Stimulated activated CD4-positive, alpha-beta T cell treated with anti-CD3 and anti-CD28 coated beads, Interleukin-15, amount 100 ng/mL, for 48 hours (primary cell): ENCODE data around the gene CD3E.

Experiments used
- DNase-seq, 2 donors: peaks; one replicate each; pipeline ENCODE4 v3.0.0-alpha.2; 2020; ENCODE audit warnings: low read depth in 2 of 2

The CD3E gene

DNA sequence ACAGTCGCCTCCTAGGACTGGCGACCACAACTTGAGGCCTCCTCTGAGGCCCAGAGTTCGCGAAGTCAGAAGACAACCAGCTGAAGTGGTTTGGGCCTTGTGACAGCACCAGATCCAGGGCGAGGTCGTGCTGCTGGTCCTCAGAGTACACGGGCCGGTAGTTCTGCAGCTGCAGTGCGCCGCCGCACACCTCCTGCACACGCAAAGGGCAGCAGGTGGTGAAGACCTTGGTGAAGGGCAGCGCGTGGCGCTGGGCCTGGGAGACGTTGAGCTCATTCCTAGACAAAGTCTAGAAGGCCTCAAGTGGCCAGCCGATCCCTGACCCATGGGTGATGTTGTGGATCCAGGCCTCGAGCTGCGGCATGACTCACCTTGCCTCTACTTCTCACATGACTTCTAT lies 18.2 kb downstream of the CD3E start:
- no peak for DNase-seq

DNA sequence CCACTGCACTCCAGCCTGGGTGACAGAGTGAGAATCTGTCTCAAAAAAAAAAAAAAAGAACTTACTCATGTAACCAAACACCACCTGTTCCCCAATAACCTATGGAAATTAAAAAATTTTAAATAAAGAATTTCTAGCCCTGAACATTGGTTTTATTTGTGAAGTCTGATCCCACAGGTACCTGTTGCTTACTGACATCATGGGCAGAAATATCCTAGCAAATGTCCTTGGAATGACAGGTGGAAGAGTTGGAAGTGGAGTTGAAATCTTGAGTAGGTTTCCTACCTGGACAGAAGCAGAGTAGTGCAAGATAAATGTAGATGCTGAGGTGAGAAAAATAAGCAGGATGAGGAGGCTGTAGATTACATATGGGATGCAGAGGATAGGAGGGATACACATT lies 20.8 kb downstream of the CD3E start:
- no peak for DNase-seq

DNA sequence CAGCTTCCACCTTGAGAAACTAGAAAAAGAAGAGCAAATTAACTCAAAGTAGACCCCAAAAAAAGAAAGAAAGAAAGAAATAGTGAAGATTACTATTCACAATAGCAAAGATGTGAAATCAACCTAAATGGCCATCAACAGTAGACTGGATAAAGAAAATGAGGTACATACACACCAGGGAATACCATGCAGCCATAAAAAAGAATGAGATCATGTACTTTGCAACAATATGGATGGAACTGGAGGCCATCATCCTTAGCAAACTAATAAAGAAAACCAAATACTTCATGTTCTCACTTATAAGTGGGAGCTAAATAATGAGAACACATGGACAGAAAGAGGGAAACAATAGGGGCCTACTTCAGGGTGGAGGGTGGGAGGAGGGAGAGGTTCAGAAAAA lies 24.2 kb downstream of the CD3E start:
- no peak for DNase-seq

DNA sequence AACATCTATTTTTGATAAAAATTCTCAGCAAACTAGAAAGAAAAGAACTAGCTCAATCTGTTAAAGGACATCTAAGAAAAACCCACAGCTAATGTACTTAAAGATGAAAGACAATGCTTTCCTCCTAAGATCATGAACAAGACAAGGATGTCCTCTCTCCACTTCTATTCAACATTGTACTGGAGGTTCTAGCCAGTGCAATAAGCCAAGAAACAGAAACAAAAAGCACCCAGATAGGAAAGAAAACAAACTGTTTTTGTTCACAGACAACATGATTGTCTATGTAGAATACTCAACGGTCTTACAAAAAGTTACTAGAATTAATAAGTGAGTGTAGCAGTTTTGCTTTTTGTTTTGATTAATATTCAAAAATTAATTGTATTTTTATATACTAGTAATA lies 30.2 kb downstream of the CD3E start:
- DNase-seq, result no peak

DNA sequence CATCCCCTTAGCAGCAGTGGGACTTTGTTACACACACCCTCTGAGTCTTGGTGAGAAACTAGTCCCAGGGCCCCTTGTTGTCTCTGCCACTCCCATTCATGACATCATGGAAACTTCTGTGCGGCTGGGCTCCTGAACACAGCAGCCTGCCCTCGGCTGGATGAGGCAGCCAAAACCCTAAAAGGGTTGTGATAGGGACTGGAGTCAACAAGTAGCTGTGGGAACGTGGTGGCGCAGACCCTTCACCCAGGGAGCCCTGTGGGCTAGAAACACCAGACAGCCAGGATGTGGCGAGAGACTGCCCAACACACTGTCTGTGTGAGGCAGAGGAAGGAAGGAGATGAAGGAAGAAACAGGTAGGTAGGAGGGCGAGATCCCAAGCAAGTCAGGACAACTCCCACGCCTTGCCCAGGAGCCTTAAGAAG lies 34.1 kb downstream of the CD3E start:
- DNase-seq, result peak; percentile 84 to 86

DNA sequence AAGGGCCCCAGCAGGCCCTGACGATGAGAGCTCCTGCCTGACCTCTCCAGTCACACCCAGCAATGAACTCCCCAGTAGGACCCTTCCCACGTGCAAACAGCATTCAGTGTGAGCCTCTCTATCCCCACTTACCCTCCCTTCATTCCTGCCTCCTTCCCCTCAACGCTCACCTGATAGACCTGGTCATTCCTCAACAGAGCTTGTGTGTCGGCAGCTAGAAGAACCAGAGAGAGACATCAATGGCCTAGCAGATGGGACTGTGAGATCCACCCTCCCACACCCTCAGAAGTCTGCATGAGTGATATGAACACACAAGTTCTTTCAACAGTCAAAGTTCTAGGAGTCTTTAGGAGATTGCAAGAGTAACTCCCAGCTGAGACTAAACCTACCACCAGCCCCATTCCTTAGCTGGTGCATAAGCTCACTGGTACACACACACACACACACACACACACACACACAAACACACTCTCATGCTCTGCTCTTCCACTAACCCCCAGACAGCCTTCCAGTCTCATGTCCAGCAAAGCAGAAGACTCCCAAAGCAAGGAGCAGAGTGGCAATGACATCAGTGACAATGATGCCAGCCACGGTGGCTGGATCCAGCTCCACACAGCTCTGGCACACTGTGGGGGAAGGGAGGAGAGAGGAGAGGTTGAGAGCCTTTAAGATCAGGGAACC lies 34.9 kb downstream of the CD3E start:
- DNase-seq, result no peak

DNA sequence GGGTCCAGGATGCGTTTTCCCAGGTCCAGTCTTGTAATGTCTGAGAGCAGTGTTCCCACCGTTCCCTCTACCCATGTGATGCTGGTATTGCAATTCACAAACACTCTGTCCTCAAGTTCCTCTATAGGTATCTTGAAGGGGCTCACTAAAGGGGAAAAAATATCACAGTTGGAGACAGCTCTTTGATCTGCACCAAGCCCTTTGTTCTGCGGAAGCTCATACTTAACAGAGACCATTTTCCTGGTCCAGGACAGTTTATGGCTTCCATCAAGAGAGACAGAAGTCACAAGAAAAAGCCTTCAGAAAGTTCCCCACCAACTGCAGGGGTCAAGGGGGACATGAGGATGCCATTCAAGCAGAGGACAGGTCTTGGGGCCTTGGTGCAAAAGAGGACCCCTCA lies 35.9 kb downstream of the CD3E start:
- no peak for DNase-seq

DNA sequence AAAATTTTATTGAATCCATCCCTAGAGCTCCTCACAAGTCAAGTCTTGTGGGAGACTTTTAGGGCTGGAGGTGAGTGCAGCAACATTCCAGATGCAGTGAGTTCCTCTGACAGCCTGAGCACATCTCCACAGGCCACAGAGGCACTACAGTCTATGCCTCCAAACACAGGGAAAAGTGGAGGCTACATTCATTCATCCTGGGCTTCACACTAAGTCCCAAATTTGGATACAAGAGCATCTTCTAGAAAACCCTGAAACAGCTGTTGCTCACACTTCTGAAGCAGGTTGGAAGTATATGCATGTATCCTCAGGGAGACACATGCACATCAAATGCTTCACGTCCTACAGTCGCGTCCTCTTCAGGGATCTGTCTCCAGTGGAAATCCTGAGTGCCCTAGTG lies 36.7 kb downstream of the CD3E start:
- DNase-seq, result no peak

DNA sequence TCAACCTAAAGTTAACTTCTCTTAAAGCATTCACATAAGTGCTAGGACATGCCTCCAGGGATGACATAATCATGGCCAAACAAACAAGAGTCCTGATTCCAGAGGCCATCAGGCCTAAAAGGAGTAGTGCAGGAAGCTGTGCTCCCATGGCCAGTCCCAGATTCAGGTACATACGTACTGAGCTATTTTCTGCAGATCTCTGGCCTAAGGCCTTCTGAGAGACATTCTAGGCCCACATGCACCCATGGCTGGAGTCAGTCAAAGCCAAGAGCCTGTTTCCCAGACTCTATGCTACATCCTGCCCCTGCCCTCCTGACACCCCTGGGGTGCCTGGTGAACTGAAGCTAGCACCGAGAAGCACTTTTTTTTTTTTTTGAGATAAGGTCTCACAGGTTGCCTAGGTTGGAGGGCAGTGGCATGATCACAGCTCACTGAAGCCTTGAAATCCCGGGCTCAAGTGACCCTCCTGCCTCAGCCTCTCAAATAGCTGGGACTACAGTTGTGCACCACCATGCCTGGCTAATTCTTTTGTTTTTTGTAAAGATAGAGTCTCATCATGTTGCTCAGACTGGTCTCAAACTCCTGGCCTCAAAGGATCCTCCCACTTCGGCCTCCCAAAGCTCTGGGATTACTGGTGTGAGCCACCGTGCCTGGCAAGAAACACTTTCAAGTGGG lies 37.4 kb downstream of the CD3E start:
- no peak for DNase-seq

DNA sequence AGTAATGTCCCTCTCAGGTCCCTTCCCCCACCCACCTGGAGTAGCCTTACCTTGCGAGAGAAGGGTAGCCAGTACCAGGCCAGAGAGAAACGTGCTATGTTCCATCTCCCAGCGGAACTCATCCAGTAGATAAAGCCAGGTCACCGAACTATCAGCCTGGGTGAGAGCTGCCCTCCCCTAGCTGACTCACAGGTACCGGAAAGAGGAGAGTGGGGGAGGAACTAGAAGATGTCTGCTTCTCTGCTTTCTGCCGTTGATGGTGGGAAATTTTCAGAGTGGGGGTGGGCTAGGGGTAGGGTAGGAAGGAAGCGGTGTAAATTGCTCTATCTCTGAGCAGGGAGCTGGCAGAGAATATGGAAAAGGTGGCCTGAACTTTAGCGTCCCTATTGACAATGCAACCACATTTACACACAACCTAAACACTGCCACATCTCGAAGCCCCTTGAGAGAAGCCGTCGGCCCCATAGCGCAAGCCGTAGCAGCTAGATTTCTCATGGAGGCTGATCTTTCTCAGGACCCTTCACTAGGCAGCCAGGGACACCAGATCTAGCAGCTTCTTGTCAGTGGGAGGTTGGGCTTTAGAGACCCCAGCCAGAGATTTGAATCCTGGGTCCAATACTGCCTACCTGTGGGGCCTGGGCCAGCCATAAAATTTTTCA lies 38.1 kb downstream of the CD3E start, which contains the start of gene CD3D:
CD3D (minus strand) TSS at position 203 of the 659 bp plus-strand sequence; CDS start at position 105, 98 bp downstream.
- DNase-seq, result peak in 1 of 2 donors; percentile 64

DNA sequence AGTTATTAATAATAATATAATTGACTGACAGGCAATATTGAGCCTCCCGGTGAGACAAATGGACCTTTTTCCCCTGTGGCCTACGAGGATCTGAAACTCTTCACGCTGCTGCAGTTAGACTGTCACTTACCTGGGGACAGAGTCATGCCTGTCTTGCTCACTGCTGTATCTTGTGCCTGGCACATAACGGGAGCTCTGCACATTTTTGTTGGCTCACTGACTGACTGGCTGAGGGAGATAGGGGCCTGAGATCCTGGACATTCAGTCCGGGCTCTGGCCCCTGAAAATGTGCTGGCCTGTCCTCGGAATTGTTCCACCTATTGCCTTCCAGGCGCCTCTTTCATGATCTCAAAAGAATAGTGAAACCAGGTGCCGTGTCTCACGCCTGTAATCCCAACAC lies 38.7 kb downstream of the CD3E start:
- no peak for DNase-seq

DNA sequence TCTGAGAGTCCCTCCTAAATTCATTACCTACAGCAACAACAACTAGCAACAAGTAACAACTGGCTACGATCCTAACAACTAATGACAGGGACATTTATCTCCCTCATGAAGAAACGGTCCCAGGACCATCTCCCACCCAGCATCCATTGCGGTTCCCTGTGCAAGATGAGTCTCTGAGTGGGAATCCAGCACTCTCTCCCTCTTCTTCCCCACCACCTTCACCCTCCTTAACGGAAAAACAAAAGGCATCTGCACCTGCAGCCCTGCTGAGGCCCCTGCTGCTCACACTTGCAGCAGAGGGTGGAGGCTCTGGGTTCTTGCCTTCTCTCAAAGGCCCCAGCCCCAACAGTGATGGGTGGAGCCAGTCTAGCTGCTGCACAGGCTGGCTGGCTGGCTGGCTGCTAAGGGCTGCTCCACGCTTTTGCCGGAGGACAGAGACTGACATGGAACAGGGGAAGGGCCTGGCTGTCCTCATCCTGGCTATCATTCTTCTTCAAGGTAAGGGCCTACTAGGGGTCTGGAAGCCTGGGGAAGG lies 39.5 kb downstream of the CD3E start, which contains the start of gene CD3G:
CD3G (plus strand) TSS at position 364 of the 535 bp plus-strand sequence; CDS start at position 444, 80 bp downstream.
- peak; percentile 52 to 74 for DNase-seq

DNA sequence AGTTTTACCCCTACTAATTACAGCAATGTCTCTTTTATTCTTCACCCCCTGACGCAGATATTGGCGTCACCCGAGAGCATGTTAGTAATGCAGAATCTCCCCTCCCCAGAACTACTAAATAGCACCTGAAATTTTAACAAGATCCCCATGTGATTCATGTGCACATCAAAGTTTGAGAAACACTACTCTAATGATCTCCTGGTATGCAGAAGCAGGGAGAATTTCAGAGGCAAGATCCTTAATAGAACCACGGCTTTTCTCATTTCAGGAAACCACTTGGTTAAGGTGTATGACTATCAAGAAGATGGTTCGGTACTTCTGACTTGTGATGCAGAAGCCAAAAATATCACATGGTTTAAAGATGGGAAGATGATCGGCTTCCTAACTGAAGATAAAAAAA lies 44.9 kb downstream of the CD3E start:
- DNase-seq, result no peak

DNA sequence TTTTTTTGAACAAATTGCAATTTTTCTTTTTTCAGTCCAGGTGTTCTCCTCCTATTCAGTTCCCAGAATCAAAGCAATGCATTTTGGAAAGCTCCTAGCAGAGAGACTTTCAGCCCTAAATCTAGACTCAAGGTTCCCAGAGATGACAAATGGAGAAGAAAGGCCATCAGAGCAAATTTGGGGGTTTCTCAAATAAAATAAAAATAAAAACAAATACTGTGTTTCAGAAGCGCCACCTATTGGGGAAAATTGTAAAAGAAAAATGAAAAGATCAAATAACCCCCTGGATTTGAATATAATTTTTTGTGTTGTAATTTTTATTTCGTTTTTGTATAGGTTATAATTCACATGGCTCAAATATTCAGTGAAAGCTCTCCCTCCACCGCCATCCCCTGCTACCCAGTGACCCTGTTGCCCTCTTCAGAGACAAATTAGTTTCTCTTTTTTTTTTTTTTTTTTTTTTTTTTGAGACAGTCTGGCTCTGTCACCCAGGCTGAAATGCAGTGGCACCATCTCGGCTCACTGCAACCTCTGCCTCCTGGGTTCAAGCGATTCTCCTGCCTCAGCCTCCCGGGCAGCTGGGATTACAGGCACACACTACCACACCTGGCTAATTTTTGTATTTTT lies 48.7 kb downstream of the CD3E start:
- no peak for DNase-seq

DNA sequence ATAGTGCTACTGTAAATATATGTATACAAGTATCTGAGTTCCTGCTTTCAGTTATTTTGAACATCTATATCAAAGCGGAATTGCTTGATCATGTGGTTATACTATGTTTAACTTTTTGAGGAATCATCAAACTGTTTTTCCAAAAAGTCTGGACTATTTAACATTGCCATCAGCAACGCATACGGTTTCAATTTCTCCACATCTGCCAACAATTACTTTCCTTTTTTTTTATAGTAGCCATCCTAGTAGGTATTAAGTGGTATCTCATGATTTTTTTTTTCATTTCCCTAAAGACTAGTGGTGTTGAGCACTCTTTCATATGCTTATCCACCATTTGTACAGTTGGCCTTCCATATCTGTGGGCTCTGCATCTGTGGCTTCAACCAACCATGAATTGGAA lies 53.5 kb downstream of the CD3E start:
- DNase-seq, result no peak

DNA sequence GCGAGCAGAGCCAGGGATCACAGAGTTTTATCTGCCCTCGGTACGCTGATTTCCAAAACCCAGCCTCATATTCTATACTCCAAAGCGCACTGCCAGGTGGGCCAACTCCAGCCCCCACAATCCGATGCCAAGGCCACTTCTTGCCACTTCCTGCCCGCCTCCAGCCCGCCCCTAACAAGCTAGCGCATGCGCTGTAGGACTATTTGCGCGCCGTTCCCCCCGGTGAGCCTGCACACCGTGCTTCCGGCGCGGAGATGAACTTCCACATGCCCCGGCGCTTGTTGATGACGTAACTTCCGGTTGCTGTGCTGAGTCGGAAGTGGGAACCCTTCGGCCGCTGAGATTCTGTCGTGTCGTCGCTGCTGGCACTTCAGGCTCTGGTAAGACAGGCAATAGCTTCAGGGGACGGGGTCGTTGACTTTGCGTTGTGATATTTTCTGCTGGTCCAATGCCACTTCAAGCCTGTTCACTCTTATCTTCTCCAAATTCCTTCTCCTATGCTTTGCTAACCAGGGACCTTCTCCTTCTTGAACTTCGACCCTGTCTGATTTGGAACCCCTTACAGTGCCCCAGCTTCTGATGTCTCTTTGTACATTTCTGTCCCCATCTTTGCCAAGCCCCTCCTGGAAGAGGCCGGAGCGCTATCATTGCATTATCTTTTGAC lies 54.9 kb downstream of the CD3E start, which contains the start of gene UBE4A:
UBE4A (plus strand) TSS at position 306 of the 664 bp plus-strand sequence. CDS start 5,481 bp downstream, outside the sequence.
- peak; percentile 97 to 99 for DNase-seq

DNA sequence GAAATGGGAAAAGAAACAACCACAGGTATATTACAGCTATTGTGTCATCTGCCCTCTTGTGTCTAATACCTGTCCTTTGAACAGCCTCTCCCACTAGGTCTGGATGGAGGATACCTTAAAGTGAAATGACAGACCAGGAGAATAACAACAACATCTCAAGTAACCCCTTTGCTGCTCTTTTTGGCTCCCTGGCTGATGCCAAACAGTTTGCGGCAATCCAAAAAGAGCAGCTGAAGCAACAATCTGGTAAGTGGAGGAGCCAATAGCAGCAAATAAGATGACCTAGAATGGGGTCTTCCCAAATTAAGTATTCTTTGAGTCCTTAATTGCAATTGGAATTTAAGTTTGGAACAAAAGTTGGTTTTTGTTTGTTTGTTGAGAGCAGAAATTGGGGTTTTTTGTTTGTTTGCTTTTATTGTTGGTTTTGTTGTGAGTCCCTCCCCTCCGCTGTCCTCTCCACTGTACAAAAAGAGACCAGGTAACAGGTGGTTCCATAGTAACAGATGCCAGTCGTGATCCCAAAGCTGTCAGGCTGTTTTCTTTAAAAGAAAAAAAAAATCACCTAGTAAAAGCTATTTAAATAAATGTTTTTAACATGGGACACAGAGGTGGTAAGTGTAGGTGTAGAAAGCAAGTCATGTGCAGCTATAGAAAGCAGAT lies 60.6 kb downstream of the CD3E start:
- no peak for DNase-seq
